Fibroblast of mammary gland (primary cell): ENCODE data around the gene ANKRD16.
"Not testable (repeated sequence)": the region's sequence is repeated elsewhere in the genome, so short reads cannot be mapped to it uniquely, and the experiment has no call there.

Experiments
- DNase-seq: peaks from one replicate; pipeline ENCODE4 v3.0.0-alpha.2; 2010; ENCODE audit warnings: low read depth
- H3K4me3 ChIP-seq: 2 replicates; pipeline ENCODE4 v1.5.1; 2011; ENCODE audit warnings: low read depth, mild to moderate bottlenecking, low read length, moderate library complexity; ENCODE audit not compliant: control insufficient read depth
- TF ChIP-seq, protein P1 (sequence below): conservative IDR thresholded peaks from 2 replicates; pipeline ENCODE4 v1.5.1; 2011; ENCODE audit warnings: low read depth, low read length, inconsistent platforms; ENCODE audit not compliant: control insufficient read depth, insufficient read depth

ANKRD16 gene

DNA sequence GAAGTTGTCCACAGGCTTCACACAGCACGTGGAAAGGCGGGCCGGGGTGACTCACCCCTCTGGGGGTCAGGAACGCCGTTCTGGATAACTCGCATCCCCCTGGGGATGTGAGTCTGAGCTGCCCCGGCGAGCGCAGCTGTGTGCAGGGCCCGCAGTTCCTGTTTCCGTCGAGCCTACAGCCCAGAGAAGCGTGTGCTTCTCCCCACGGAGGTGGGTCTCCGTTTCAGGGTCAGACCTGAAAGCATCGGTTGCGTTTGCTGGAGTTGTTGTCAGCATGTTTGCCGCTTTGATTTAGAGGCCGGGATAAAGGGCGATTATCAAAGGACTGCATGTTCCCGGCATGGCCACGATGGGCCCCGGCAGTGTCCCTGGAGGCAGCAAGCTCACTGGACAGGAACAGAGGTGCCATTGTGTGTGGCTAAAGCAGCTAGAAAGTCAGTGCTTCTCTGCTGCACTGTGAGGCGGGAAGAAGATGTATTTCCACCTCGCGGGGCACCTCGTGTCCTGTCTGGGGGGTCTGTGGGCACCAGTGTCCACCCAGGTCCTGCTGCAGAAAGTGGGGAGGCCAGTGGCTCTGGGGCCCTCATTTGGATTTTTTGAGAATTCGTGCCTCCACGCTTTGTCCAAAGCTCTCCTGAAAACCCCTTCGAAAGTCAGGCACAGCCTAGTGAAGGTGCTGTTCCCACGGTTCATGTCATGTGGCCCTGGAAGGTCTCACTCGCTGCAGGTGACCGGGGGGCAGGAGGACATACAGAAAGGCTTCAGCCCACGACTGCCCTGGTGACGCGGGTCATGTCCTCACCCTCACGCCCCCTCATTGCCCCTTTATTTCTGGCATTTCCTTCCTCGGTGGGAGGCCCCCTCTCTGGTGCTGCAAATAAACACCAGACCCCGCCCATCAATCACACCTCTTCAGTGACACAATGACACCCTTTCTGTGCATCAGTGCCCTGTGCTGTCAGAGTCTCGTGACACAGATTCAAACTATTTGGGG is 49.1 kb downstream of the ANKRD16 start:
- TF ChIP-seq, protein P1, sequence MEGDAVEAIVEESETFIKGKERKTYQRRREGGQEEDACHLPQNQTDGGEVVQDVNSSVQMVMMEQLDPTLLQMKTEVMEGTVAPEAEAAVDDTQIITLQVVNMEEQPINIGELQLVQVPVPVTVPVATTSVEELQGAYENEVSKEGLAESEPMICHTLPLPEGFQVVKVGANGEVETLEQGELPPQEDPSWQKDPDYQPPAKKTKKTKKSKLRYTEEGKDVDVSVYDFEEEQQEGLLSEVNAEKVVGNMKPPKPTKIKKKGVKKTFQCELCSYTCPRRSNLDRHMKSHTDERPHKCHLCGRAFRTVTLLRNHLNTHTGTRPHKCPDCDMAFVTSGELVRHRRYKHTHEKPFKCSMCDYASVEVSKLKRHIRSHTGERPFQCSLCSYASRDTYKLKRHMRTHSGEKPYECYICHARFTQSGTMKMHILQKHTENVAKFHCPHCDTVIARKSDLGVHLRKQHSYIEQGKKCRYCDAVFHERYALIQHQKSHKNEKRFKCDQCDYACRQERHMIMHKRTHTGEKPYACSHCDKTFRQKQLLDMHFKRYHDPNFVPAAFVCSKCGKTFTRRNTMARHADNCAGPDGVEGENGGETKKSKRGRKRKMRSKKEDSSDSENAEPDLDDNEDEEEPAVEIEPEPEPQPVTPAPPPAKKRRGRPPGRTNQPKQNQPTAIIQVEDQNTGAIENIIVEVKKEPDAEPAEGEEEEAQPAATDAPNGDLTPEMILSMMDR = no peak
- no peak overlapping the region for H3K4me3 ChIP-seq
- peak; percentile 71 for DNase-seq

DNA sequence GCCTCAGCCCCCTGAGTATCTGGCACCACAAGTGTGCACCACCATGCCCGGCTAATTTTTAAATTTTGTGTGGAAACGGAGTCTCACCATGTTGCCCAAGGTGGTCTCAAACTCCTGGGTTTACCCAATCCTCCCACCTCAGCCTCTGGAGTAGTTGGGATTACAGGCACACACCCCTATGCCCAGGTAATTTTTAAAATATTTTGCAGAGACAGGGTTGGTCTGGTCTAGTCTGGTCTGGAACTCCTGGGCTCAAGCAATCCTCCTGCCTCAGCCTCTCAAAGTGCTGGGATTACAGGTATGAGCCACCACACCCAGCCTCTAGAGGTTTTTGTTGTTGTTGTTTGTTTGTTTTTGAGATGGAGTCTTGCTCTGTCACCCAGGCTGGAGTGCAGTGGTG is 53.5 kb downstream of the ANKRD16 start:
- not testable (repeated sequence) for H3K4me3 ChIP-seq, DNase-seq

DNA sequence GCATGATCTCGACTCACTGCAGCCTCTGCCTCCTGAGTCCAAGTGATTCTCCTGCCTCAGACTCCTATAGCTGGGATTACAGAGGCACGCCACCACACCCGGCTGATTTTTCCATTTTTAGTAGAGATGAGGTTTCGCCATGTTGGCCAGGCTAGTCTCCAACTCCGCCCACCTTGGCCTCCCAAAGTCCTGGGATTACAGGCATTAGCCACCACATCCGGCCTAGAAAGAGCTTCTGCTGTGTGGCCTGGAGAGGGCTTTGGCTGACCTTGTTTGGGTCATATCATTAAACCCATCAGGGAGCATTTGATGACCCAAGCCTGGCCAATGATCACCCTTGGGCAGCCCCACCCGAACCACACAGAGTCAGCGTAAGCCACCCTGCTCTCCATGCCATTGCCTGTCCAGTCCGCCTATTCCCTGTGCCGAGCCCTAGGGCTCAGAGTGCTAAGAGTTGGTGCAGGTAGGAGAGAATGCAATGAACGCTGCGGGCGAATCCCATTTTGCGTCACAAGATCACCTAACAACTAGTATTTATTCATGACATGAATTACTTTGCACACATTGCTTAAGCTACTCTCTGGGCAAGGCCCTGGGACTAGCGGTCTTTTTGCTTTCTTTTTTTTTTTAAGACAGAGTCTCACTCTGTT is 54.1 kb downstream of the ANKRD16 start:
- no peak for DNase-seq
- TF ChIP-seq, protein P1 = no peak

DNA sequence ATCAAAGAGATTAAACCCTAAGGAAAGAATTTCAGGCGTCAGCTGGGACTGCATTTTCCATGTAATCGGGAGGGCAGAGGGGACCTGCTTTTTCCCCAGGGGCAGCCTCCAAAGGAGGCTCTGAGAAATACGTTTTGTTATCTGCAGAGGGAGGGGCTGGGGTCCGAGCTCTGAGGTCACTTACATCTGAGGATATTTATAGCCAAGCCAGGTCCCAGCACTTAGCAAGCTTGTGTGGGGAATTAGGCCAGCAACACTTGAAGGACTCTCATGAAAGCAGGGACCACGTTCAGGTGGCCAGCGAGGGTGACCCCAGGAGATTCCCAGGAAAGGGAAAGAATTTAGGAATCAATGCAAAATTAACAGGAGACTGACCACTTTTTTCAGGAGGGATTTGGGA is 55.9 kb downstream of the ANKRD16 start:
- H3K4me3 ChIP-seq = no peak overlapping the region
- DNase-seq = no peak
- TF ChIP-seq, protein P1 = no peak

More for the DNA sequence above, 54.1 kb downstream of the ANKRD16 start:
- no peak overlapping the region for H3K4me3 ChIP-seq

DNA sequence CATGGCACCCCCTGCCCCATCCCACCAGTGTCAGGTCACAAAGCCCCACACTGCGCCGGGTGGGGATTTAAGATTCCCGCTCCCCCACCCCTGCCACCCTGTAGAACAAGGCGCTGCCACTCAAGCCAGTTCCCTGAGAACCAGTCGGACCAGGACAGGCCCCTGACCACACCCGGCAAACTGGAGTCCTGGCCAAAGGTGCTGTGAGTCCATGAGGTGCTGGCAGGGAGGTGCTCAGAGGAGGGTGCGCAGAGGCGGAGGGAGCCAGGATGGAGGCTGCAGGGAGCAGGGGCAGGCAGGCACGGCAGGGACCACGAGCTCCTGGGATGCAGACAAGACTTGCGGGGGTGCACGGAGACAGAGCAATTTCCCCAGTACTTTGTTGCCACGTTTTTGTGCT is 56.7 kb downstream of the ANKRD16 start:
- TF ChIP-seq, protein P1 = no peak
- no peak for DNase-seq
- H3K4me3 ChIP-seq = no peak overlapping the region

DNA sequence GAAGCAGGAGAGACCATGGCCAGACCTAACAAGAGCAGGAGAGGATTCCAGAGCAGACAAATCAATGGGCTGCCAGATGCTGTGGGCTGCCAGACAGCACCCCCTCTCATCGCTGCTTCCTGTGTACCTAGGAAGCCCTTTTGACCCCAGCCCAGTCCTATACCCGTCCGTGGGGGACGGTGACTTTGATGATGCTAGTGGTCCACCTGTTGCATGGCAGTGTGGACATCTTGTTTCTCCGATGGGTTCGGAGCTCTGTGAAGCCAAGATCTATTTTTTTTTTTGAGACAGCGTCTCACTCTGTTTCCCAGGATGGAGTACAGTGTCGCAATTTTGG is 58.3 kb downstream of the ANKRD16 start:
- DNase-seq = no peak
- TF ChIP-seq, protein P1 = no peak
- no peak overlapping the region for H3K4me3 ChIP-seq
